Stimulated activated CD8-positive, alpha-beta memory T cell treated with anti-CD3 and anti-CD28 coated beads, Interleukin-12 subunit alpha, Interleukin-12 subunit beta, amount 100 ng/mL, for 4 hours (primary cell): ENCODE results near the gene TLE7.

Experiments
- DNase-seq: peaks from one replicate; pipeline ENCODE4 v3.0.0-alpha.2; 2020; ENCODE audit warnings: low read depth

The TLE7 gene

GRCh38 chr16:71448274-71448866 lies 6.5 kb upstream of the TLE7 start:
- DNase-seq: no peak

- no peak for DNase-seq
These were observed 1.9 kb upstream of the TLE7 start for GRCh38 chr16:71443714-71444113.

GRCh38 chr16:71441348-71442050 lies 355 bp downstream of the TLE7 start:
- no peak for DNase-seq

GRCh38 chr16:71440669-71441347 lies 1.0 kb downstream of the TLE7 start:
- DNase-seq: no peak

- DNase-seq: no peak
These were observed 2.3 kb downstream of the TLE7 start for GRCh38 chr16:71439523-71439922.

GRCh38 chr16:71436473-71436872 lies 5.4 kb downstream of the TLE7 start:
- no peak for DNase-seq

- no peak for DNase-seq
These were observed 8.9 kb downstream of the TLE7 start for GRCh38 chr16:71432906-71433305.

- no peak for DNase-seq
These were observed 9.9 kb downstream of the TLE7 start for GRCh38 chr16:71431991-71432390.

- no peak for DNase-seq
These were observed 10.7 kb downstream of the TLE7 start for GRCh38 chr16:71431176-71431575.

GRCh38 chr16:71430744-71431143 lies 11.1 kb downstream of the TLE7 start:
- no peak for DNase-seq

- DNase-seq: no peak
These were observed 12.3 kb downstream of the TLE7 start for GRCh38 chr16:71429581-71429980.

- DNase-seq: no peak
These were observed 13.0 kb downstream of the TLE7 start for GRCh38 chr16:71428883-71429282.

GRCh38 chr16:71428385-71428784 lies 13.5 kb downstream of the TLE7 start:
- no peak for DNase-seq

- no peak for DNase-seq
These were observed 14.8 kb downstream of the TLE7 start for GRCh38 chr16:71426880-71427615.

- DNase-seq: no peak
These were observed 15.6 kb downstream of the TLE7 start for GRCh38 chr16:71426069-71426879.

- no peak for DNase-seq
These were observed 16.1 kb downstream of the TLE7 start for GRCh38 chr16:71425746-71426068.

GRCh38 chr16:71424626-71425025 lies 17.2 kb downstream of the TLE7 start:
- DNase-seq: no peak

- no peak for DNase-seq
These were observed 18.0 kb downstream of the TLE7 start for GRCh38 chr16:71423865-71424264.

GRCh38 chr16:71423016-71423415 lies 18.8 kb downstream of the TLE7 start:
- DNase-seq: no peak

- DNase-seq: no peak
These were observed 19.9 kb downstream of the TLE7 start for GRCh38 chr16:71421911-71422310.

GRCh38 chr16:71414038-71414437 lies 27.8 kb downstream of the TLE7 start:
- DNase-seq: no peak

- no peak for DNase-seq
These were observed 28.5 kb downstream of the TLE7 start for GRCh38 chr16:71413341-71413740.
